IMR-90 (cell line): ENCODE data around the gene GXYLT2. TPM values are rescaled to one million over a fixed set of nuclear protein-coding genes. Genes with fewer than 3 reads are reported as not detected.

Source experiments
- ATAC-seq: fragments of 200-7000 bp; cut with Tn5 transposase; 2 replicates; pipeline ENCODE4 v1.9.1; 2020; ENCODE audit warnings: low read depth, mild to moderate bottlenecking, moderate library complexity
- BruUV-seq: library from RNA; stranded (reverse); fragments of 400-500 nt; replicated peaks from 2 replicates; lab custom pipeline; 2021; lab: Mats Ljungman, UMichigan
- CTCF ChIA-PET: fragments of 300-600 bp; formaldehyde crosslinking; extraction: SDS; loops from one replicate; lab custom pipeline; 2021; ENCODE audit warnings: antibody characterized with exemption; lab: Yijun Ruan, JAX
- POLR2A ChIA-PET: fragments of 300-600 bp; sonication (Branson Sonifier 250); formaldehyde crosslinking; loops from one replicate; lab custom pipeline; 2022; ENCODE audit warnings: antibody characterized with exemption; ENCODE audit not compliant: unreplicated experiment; lab: Charles Lee
- DNase-seq: peaks from one replicate; pipeline ENCODE4 v3.0.0; 2013
- H2AFZ ChIP-seq: replicated peaks from 2 replicates; pipeline ENCODE3; 2013; ENCODE audit warnings: low read length, mild to moderate bottlenecking; ENCODE audit not compliant: poor library complexity
- H2AK5ac ChIP-seq: 2 replicates; pipeline ENCODE4 v1.6.1; 2013; ENCODE audit warnings: low read depth, low read length, inconsistent platforms
- H2AK9ac ChIP-seq: replicated peaks from 2 replicates; pipeline ENCODE3; 2013; ENCODE audit warnings: mild to moderate bottlenecking, low read depth, low read length, moderate library complexity; ENCODE audit not compliant: poor library complexity
- H2BK120ac ChIP-seq: 2 replicates; pipeline ENCODE4 v1.6.1; 2013; ENCODE audit warnings: low read depth, low read length, inconsistent platforms
- H2BK15ac ChIP-seq: 3 replicates; pipeline ENCODE4 v1.6.1; 2013; ENCODE audit warnings: low read depth, low read length, inconsistent platforms
- H2BK20ac ChIP-seq: 2 replicates; pipeline ENCODE4 v1.6.1; 2013; ENCODE audit warnings: low read depth, mild to moderate bottlenecking, inconsistent platforms, low read length, moderate library complexity
- H2BK5ac ChIP-seq: 2 replicates; pipeline ENCODE4 v1.6.1; 2013; ENCODE audit warnings: mild to moderate bottlenecking, low read depth, low read length, inconsistent platforms; ENCODE audit not compliant: poor library complexity, severe bottlenecking
- H3K14ac ChIP-seq: replicated peaks from 2 replicates; pipeline ENCODE4 v1.6.1; 2013; ENCODE audit warnings: low read depth, low read length, inconsistent platforms
- H3K18ac ChIP-seq: 2 replicates; pipeline ENCODE4 v1.6.1; 2013; ENCODE audit warnings: low read depth, low read length, control low read depth
- H3K23ac ChIP-seq: 2 replicates; pipeline ENCODE4 v1.6.1; 2013; ENCODE audit warnings: low read depth, low read length, inconsistent platforms
- H3K27ac ChIP-seq: 2 replicates; pipeline ENCODE4 v1.5.1; 2013; ENCODE audit warnings: mild to moderate bottlenecking, control low read depth, low read length; ENCODE audit not compliant: insufficient read depth
- H3K27me3 ChIP-seq: 2 replicates; pipeline ENCODE4 v1.6.1; 2013; ENCODE audit warnings: low read length; ENCODE audit not compliant: control insufficient read depth, insufficient read depth
- H3K36me3 ChIP-seq: 2 replicates; pipeline ENCODE4 v1.6.1; 2013; ENCODE audit warnings: low read length, mixed read lengths; ENCODE audit not compliant: control insufficient read depth, insufficient read depth
- H3K4ac ChIP-seq: 2 replicates; pipeline ENCODE4 v1.6.1; 2013; ENCODE audit warnings: low read depth, low read length, inconsistent platforms
- H3K4me1 ChIP-seq: 2 replicates; pipeline ENCODE4 v1.6.1; 2013; ENCODE audit warnings: low read length, mixed read lengths; ENCODE audit not compliant: control insufficient read depth, insufficient read depth
- H3K4me2 ChIP-seq: 2 replicates; pipeline ENCODE4 v1.6.1; 2013; ENCODE audit warnings: low read depth, mild to moderate bottlenecking, control low read depth, low read length, moderate library complexity
- H3K4me3 ChIP-seq: 2 replicates; pipeline ENCODE4 v1.5.1; 2013; ENCODE audit warnings: low read depth, mild to moderate bottlenecking, control low read depth, low read length, moderate library complexity; ENCODE audit not compliant: insufficient read depth
- H3K56ac ChIP-seq: 2 replicates; pipeline ENCODE4 v1.6.1; 2013; ENCODE audit warnings: low read length, inconsistent platforms; ENCODE audit not compliant: insufficient read depth; ENCODE audit errors: extremely low read depth
- H3K79me1 ChIP-seq, 2 experiments: 2 replicates each; pipeline ENCODE4 v1.6.1; 2013; ENCODE audit warnings: low read length in 2 of 2, inconsistent platforms in 1 of 2, low read depth in 1 of 2
- H3K9ac ChIP-seq: 2 replicates; pipeline ENCODE4 v1.6.1; 2013; ENCODE audit warnings: low read depth, low read length, control low read depth
- H3K9me1 ChIP-seq: 2 replicates; pipeline ENCODE4 v1.6.1; 2013; ENCODE audit warnings: low read length, inconsistent platforms; ENCODE audit not compliant: insufficient read depth
- H3K9me3 ChIP-seq: 2 replicates; pipeline ENCODE4 v1.6.1; 2013; ENCODE audit warnings: low read length; ENCODE audit not compliant: control insufficient read depth, insufficient read depth
- H4K20me1 ChIP-seq: 2 replicates; pipeline ENCODE4 v1.6.1; 2013; ENCODE audit warnings: low read length, inconsistent platforms; ENCODE audit not compliant: insufficient read depth
- H4K5ac ChIP-seq: 2 replicates; pipeline ENCODE4 v1.6.1; 2013; ENCODE audit warnings: mild to moderate bottlenecking, low read depth, low read length, control low read depth
- H4K8ac ChIP-seq, 2 experiments: 2 replicates each; pipeline ENCODE4 v1.6.1; 2013; ENCODE audit warnings: low read depth in 2 of 2, low read length in 2 of 2, control low read depth in 1 of 2, inconsistent platforms in 1 of 2
- H4K91ac ChIP-seq: 2 replicates; pipeline ENCODE4 v1.6.1; 2013; ENCODE audit warnings: low read depth, low read length, inconsistent platforms; ENCODE audit not compliant: insufficient read depth
- BHLHE40 ChIP-seq: fragments of 150-350 bp; IDR thresholded peaks from 2 replicates; pipeline ENCODE4 v1.6.1; 2016; ENCODE audit warnings: mild to moderate bottlenecking, low read depth, low read length
- CEBPB ChIP-seq: IDR thresholded peaks from 2 replicates; pipeline ENCODE4 v1.6.1; 2012; ENCODE audit warnings: low read depth, low read length, improper control_type of control experiment
- CHD1 ChIP-seq: IDR thresholded peaks from 2 replicates; pipeline ENCODE4 v1.6.1; 2012; ENCODE audit warnings: low read depth, low read length, improper control_type of control experiment
- MAFK ChIP-seq: IDR thresholded peaks from 2 replicates; pipeline ENCODE4 v1.6.1; 2012; ENCODE audit warnings: low read depth, low read length, improper control_type of control experiment
- MAZ ChIP-seq: IDR thresholded peaks from 2 replicates; pipeline ENCODE4 v1.6.1; 2012; ENCODE audit warnings: low read depth, mild to moderate bottlenecking, low read length, improper control_type of control experiment, moderate library complexity, borderline replicate concordance
- MXI1 ChIP-seq: IDR thresholded peaks from 2 replicates; pipeline ENCODE4 v1.6.1; 2012; ENCODE audit warnings: low read depth, mild to moderate bottlenecking, low read length, moderate library complexity, borderline replicate concordance
- NFE2L2 ChIP-seq: fragments of 150-350 bp; IDR thresholded peaks from 2 replicates; pipeline ENCODE4 v1.6.1; 2016; ENCODE audit warnings: low read depth, mild to moderate bottlenecking, low read length
- RAD21 ChIP-seq: IDR thresholded peaks from 2 replicates; pipeline ENCODE4 v1.6.1; 2012; ENCODE audit warnings: low read length, improper control_type of control experiment
- RCOR1 ChIP-seq: IDR thresholded peaks from 2 replicates; pipeline ENCODE4 v1.6.1; 2012; ENCODE audit warnings: mild to moderate bottlenecking, low read length, improper control_type of control experiment; ENCODE audit not compliant: insufficient replicate concordance
- RFX5 ChIP-seq: IDR thresholded peaks from 2 replicates; pipeline ENCODE4 v1.8.0; 2012; ENCODE audit warnings: low read depth, mild to moderate bottlenecking, low read length, moderate library complexity
- SMC3 ChIP-seq: fragments of 150-350 bp; IDR thresholded peaks from 2 replicates; pipeline ENCODE4 v1.6.1; 2016; ENCODE audit warnings: low read depth, mild to moderate bottlenecking, antibody characterized with exemption, low read length, moderate library complexity
- WGBS, 2 experiments: methylation state at CpG; one replicate each; pipeline versions ENCODE4 v1.1.5 to v1.1.7; 2013; ENCODE audit warnings: missing lambda C conversion rate in 2 of 2; ENCODE audit not compliant: insufficient read length in 1 of 2; ENCODE audit errors: extremely low coverage in 2 of 2; 5-methylcytosine and 5-hydroxymethylcytosine counted together
- dilution Hi-C: fragments of 300-500 bp; cut with HindIII; formaldehyde crosslinking; loops from one replicate; pipeline ENCODE4 v1.14.3; 2018; ENCODE audit warnings: low sequenced_read_pairs; ENCODE audit not compliant: unreplicated experiment
- in situ Hi-C: fragments of 300-500 bp; cut with MboI; formaldehyde crosslinking; loops from 3 replicates; pipeline ENCODE4 v1.14.3; 2019; ENCODE audit warnings: low sequenced_read_pairs, inconsistent platforms, mixed read lengths
- intact Hi-C: fragments of 100-400 bp; cut with micrococcal nuclease; formaldehyde crosslinking; loops from 2 replicates; pipeline ENCODE4 v1.10.0; 2022
- polyA plus RNA-seq, 3 experiments: library from polyadenylated mRNA; depleted of rRNA; stranded (reverse); fragments of >200 nt; gene quantifications; 2 replicates each; pipeline ENCODE4 v1.2.3, GENCODE V29; 2012; ENCODE audit warnings: low replicate concordance in 1 of 3
- total RNA-seq: library from RNA; depleted of rRNA; stranded (reverse); fragments of >200 nt; gene quantifications from 2 replicates; pipeline ENCODE4 v1.2.3, GENCODE V29; 2012
- TF ChIP-seq, protein P1 (sequence below): fragments of 150-350 bp; IDR thresholded peaks from 2 replicates; pipeline ENCODE4 v1.6.1; 2017; ENCODE audit warnings: mild to moderate bottlenecking, antibody characterized with exemption, low read length, low read depth
- TF ChIP-seq, protein P2 (sequence below): conservative IDR thresholded peaks from 2 replicates; pipeline ENCODE4 v1.5.1; 2012; ENCODE audit warnings: mild to moderate bottlenecking, low read depth, low read length, improper control_type of control experiment

Gene GXYLT2
- total and polyA plus RNA-seq, 2 of the 4 experiments (the other 2 are of a cell fraction): 5.7 to 11.1 TPM

DNA sequence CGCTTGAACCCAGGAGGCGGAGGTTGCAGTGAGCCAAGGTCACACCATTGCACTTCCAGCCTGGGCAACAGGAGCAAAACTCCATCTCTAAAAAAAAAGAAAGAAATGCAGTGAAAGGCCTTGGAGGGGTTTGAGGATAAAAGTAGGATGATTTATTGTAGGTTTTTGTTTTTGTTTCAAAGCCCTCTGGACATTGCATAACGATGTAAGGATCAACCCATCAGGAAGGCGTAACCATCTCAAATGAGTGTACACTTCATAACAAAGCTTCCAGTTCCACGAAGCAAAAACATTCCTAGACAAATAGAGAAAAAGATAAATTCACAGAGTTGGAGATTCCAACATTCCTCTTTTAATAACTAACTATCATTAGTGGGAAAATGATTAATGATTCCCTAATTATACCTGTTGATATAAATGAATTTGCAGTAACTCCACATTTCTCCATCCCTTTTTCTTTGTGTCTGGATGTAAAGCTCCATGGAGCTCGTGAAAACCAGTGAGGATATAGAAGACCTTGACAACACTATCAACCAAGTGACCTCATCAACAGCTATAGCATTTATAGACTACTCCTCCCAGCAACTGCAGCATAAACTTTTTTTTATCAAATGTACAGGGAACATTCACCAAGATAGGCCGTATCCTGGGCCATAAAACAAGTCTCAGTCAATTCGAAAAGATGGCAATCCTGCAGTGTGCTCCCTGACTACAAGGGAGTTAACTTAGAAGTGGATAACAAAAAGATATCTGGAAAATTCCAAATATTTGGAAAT is 60.1 kb downstream of the GXYLT2 start:
- WGBS, 2 experiments: no CpG with 5 or more reads among the region's 8 CpGs

More for the DNA sequence above, 60.1 kb downstream of the GXYLT2 start:
- no peak overlapping the region for H3K18ac ChIP-seq
- no peak overlapping the region for H2AK5ac ChIP-seq
- H3K79me1 ChIP-seq: peaks cover 0 to 2% of the 10 kb centered on the region in 2 experiments; a peak in 1 of 4 replicates
- H3K4me3 ChIP-seq: no peak overlapping the region
- ATAC-seq (no peak), DNase-seq (no peak)
- H3K9me3 ChIP-seq: no peaks in the 10 kb centered on the region
- H3K23ac ChIP-seq: no peak overlapping the region
- peaks cover 4% of the 10 kb centered on the region for H3K4me1 ChIP-seq
- intact Hi-C loops: no loop called here
- no peak overlapping the region for H4K5ac ChIP-seq
- H3K36me3 ChIP-seq: peaks cover 2% of the 10 kb centered on the region; the same call in 1 of the 2 replicates
- TF ChIP-seq MAFK (no peak), RFX5 (no peak), RCOR1 (no peak), MXI1 (no peak), SMC3 (no peak), BHLHE40 (no peak), NFE2L2 (no peak), CHD1 (no peak), MAZ (no peak), CEBPB (no peak), RAD21 (no peak)
- TF ChIP-seq, protein P1, sequence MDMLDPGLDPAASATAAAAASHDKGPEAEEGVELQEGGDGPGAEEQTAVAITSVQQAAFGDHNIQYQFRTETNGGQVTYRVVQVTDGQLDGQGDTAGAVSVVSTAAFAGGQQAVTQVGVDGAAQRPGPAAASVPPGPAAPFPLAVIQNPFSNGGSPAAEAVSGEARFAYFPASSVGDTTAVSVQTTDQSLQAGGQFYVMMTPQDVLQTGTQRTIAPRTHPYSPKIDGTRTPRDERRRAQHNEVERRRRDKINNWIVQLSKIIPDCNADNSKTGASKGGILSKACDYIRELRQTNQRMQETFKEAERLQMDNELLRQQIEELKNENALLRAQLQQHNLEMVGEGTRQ: no peak
- TF ChIP-seq, protein P2, sequence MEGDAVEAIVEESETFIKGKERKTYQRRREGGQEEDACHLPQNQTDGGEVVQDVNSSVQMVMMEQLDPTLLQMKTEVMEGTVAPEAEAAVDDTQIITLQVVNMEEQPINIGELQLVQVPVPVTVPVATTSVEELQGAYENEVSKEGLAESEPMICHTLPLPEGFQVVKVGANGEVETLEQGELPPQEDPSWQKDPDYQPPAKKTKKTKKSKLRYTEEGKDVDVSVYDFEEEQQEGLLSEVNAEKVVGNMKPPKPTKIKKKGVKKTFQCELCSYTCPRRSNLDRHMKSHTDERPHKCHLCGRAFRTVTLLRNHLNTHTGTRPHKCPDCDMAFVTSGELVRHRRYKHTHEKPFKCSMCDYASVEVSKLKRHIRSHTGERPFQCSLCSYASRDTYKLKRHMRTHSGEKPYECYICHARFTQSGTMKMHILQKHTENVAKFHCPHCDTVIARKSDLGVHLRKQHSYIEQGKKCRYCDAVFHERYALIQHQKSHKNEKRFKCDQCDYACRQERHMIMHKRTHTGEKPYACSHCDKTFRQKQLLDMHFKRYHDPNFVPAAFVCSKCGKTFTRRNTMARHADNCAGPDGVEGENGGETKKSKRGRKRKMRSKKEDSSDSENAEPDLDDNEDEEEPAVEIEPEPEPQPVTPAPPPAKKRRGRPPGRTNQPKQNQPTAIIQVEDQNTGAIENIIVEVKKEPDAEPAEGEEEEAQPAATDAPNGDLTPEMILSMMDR: no peak
- no peaks in the 10 kb centered on the region for H4K20me1 ChIP-seq
- in situ Hi-C loops: no loop called here
- H2AFZ ChIP-seq: no peak overlapping the region
- BruUV-seq: no TSS peak
- no peak overlapping the region for H3K9ac ChIP-seq
- dilution Hi-C loops: no loop called here
- no peak overlapping the region for H2BK20ac ChIP-seq
- no peak overlapping the region for H3K27ac ChIP-seq
- no peak overlapping the region for H2BK120ac ChIP-seq
- H3K9me1 ChIP-seq: no peaks in the 10 kb centered on the region
- H2AK9ac ChIP-seq: no peak overlapping the region
- no peak overlapping the region for H4K8ac ChIP-seq
- no peak overlapping the region for H3K56ac ChIP-seq
- H4K91ac ChIP-seq: no peak overlapping the region
- no peak overlapping the region for H3K4ac ChIP-seq
- ChIA-PET POLR2A (no interaction called here), CTCF (no interaction called here)
- no peak overlapping the region for H3K14ac ChIP-seq
- no peak overlapping the region for H2BK5ac ChIP-seq
- H2BK15ac ChIP-seq: no peak overlapping the region
- H3K4me2 ChIP-seq: no peak overlapping the region
- H3K27me3 ChIP-seq: no peaks in the 10 kb centered on the region
